A549 (cell line): ENCODE measurements around the gene CBFB.

Experiments
- CTCF ChIP-seq: fragments of >200 bp; sonication (Bioruptor Twin); formaldehyde crosslinking; IDR thresholded peaks from 3 replicates; pipeline ENCODE4 v1.5.1; 2016
- NPAS2 ChIP-seq: fragments of 250-450 bp; sonication (Bioruptor Pico); IDR thresholded peaks from 2 replicates; pipeline ENCODE4 v1.8.0; 2022; ENCODE audit warnings: mild to moderate bottlenecking, moderate library complexity, borderline replicate concordance
- POLR2A ChIP-seq: IDR thresholded peaks from 2 replicates; pipeline ENCODE4 v1.6.1; 2012; ENCODE audit warnings: mild to moderate bottlenecking, low read length
- RAD21 ChIP-seq, 2 experiments: fragments of >200 bp in 1 of 2; sonication (Bioruptor Twin) in 1 of 2; formaldehyde crosslinking in 1 of 2; IDR thresholded peaks in 1 of 2; conservative IDR thresholded peaks in 1 of 2; 2 replicates in 1 of 2; 3 replicates in 1 of 2; pipeline ENCODE4 v1.6.1; 2012 to 2018; ENCODE audit warnings: inconsistent platforms in 1 of 2
- REST ChIP-seq: fragments of 200-600 bp; sonication (generic); IDR thresholded peaks from 2 replicates; pipeline ENCODE4 v1.6.1; 2016; ENCODE audit warnings: antibody characterized with exemption, mild to moderate bottlenecking, moderate library complexity
- SMC3 ChIP-seq: fragments of >200 bp; sonication (Bioruptor Twin); formaldehyde crosslinking; IDR thresholded peaks from 3 replicates; pipeline ENCODE4 v1.6.1; 2018; ENCODE audit warnings: inconsistent platforms

- TF ChIP-seq REST (no peak), CTCF (no peak), SMC3 (no peak), RAD21 (conservative IDR thresholded peaks at IDR 0.05 in 1 of 2, IDR thresholded peaks at IDR 0.05 in 1 of 2) (no peak), NPAS2 (CRISPR knock-in tag) (no peak), POLR2A (no peak)
These were observed 91.1 kb downstream of the CBFB start for GRCh38 chr16:67120025-67120424.
